PC-3 (cell line): ENCODE results near the gene BARHL1. TPM values are rescaled to one million over a fixed set of nuclear protein-coding genes. Genes with fewer than 3 reads are reported as not detected.

Experiments used
- ATAC-seq: fragments of 200-7000 bp; cut with Tn5 transposase; 2 replicates; pipeline ENCODE4 v1.9.1; 2020; ENCODE audit warnings: mild to moderate bottlenecking, moderate library complexity
- BruUV-seq: library from RNA; stranded (reverse); fragments of 400-500 nt; replicated peaks from 2 replicates; lab custom pipeline; 2021; lab: Mats Ljungman, UMichigan
- CTCF ChIA-PET: fragments of 300-600 bp; sonication (Branson Sonifier 250); formaldehyde crosslinking; loops from one replicate; lab custom pipeline; 2022; ENCODE audit warnings: antibody characterized with exemption; lab: Charles Lee
- POLR2A ChIA-PET: fragments of 300-600 bp; sonication (Branson Sonifier 250); formaldehyde crosslinking; loops from one replicate; lab custom pipeline; 2022; ENCODE audit warnings: antibody characterized with exemption; ENCODE audit not compliant: unreplicated experiment; lab: Charles Lee
- DNase-seq: peaks from one replicate; pipeline ENCODE4 v3.0.0-alpha.2; 2015
- H2AFZ ChIP-seq: fragments of 300-600 bp; sonication (generic); 2 replicates; pipeline ENCODE4 v1.6.0; 2016; ENCODE audit warnings: antibody characterized with exemption, low read length
- H3F3A ChIP-seq: fragments of 300-600 bp; sonication (generic); one replicate; pipeline ENCODE4 v1.6.0; 2017; ENCODE audit warnings: antibody characterized with exemption, low read length, control low read depth, mild to moderate bottlenecking; ENCODE audit not compliant: unreplicated experiment
- H3K27ac ChIP-seq: fragments of 300-600 bp; sonication (generic); 2 replicates; pipeline ENCODE4 v1.5.1; 2016; ENCODE audit warnings: mild to moderate bottlenecking, low read length
- H3K27me3 ChIP-seq: fragments of 300-600 bp; sonication (generic); 2 replicates; pipeline ENCODE4 v1.6.1; 2016; ENCODE audit warnings: low read length, mixed read lengths
- H3K36me3 ChIP-seq: fragments of 300-600 bp; sonication (generic); 2 replicates; pipeline ENCODE4 v1.6.1; 2016; ENCODE audit warnings: low read depth, mixed run types, low read length, mixed read lengths
- H3K4me1 ChIP-seq: fragments of 300-600 bp; sonication (generic); 2 replicates; pipeline ENCODE4 v1.5.1; 2016; ENCODE audit warnings: low read length; ENCODE audit not compliant: insufficient read depth
- H3K4me2 ChIP-seq: fragments of 300-600 bp; sonication (generic); 2 replicates; pipeline ENCODE4 v1.6.0; 2016; ENCODE audit warnings: low read length
- H3K4me3 ChIP-seq: fragments of 300-600 bp; sonication (generic); 2 replicates; pipeline ENCODE4 v1.5.1; 2016; ENCODE audit warnings: mild to moderate bottlenecking, low read length, mixed read lengths
- H3K79me2 ChIP-seq: fragments of 300-600 bp; sonication (generic); 2 replicates; pipeline ENCODE4 v1.6.1; 2017; ENCODE audit warnings: low read length, mixed read lengths
- H3K9ac ChIP-seq: fragments of 300-600 bp; sonication (generic); 2 replicates; pipeline ENCODE4 v1.6.0; 2016; ENCODE audit warnings: mild to moderate bottlenecking, low read length
- H3K9me2 ChIP-seq: fragments of 300-600 bp; sonication (generic); replicated peaks from 2 replicates; pipeline ENCODE4 v1.6.1; 2016; ENCODE audit warnings: mixed run types, low read length, mixed read lengths
- H3K9me3 ChIP-seq: fragments of 300-600 bp; sonication (generic); 2 replicates; pipeline ENCODE4 v1.6.1; 2016; ENCODE audit warnings: low read length, mixed read lengths
- H4K20me1 ChIP-seq: fragments of 300-600 bp; sonication (generic); 2 replicates; pipeline ENCODE4 v1.6.1; 2016; ENCODE audit warnings: low read length, mixed read lengths
- CTCF ChIP-seq: fragments of 300-600 bp; sonication (generic); conservative IDR thresholded peaks from 2 replicates; pipeline ENCODE4 v1.5.1; 2017; ENCODE audit warnings: antibody characterized with exemption, low read depth, mild to moderate bottlenecking, low read length
- EZH2 ChIP-seq: fragments of 300-600 bp; sonication (generic); IDR thresholded peaks from one replicate; pipeline ENCODE4 v1.6.1; 2017; ENCODE audit warnings: antibody characterized with exemption, mild to moderate bottlenecking, low read length; ENCODE audit not compliant: unreplicated experiment
- EZH2phosphoT487 ChIP-seq: fragments of 300-600 bp; sonication (generic); IDR thresholded peaks from 2 replicates; pipeline ENCODE4 v1.6.1; 2018; ENCODE audit warnings: mild to moderate bottlenecking, antibody characterized with exemption, low read length, borderline replicate concordance
- intact Hi-C: fragments of 100-400 bp; cut with micrococcal nuclease; formaldehyde crosslinking; loops from 2 replicates; pipeline ENCODE4 v1.9.0; 2023
- total RNA-seq: library from RNA; depleted of rRNA; stranded (reverse); fragments of >200 nt; gene quantifications from 2 replicates; pipeline ENCODE4 v1.2.3, GENCODE V29; 2014

BARHL1 gene
- total RNA-seq, 1 experiment from 2014 or later = not detected

GRCh38 chr9:132590318-132591182 is 8.1 kb downstream of the BARHL1 start:
- Histone ChIP-seq H3K9me2 (no peaks in the 10 kb centered on the region), H3K4me2 (no peak overlapping the region), H2AFZ (no peak overlapping the region), H3K27me3 (no peaks in the 10 kb centered on the region), H3F3A (no peaks in the 10 kb centered on the region), H3K9ac (no peak overlapping the region), H3K79me2 (no peaks in the 10 kb centered on the region), H3K36me3 (no peaks in the 10 kb centered on the region; the same call in 1 of the 2 replicates), H3K4me3 (no peak overlapping the region), H3K4me1 (no peaks in the 10 kb centered on the region), H3K9me3 (no peaks in the 10 kb centered on the region), H3K27ac (no peak overlapping the region), H4K20me1 (no peaks in the 10 kb centered on the region)
- ChIA-PET CTCF (no interaction called here), POLR2A (no interaction called here)
- no peak for DNase-seq
- BruUV-seq = no TSS peak
- TF ChIP-seq EZH2 = no peak
- TF ChIP-seq EZH2phosphoT487 = no peak
- TF ChIP-seq CTCF = no peak
- intact Hi-C loops = no loop called here
- no peak for ATAC-seq

GRCh38 chr9:132591244-132591643 is 8.8 kb downstream of the BARHL1 start:
- no peak overlapping the region for H3K27ac ChIP-seq
- ChIA-PET CTCF (no interaction called here), POLR2A (no interaction called here)
- H3K9me2 ChIP-seq = no peaks in the 10 kb centered on the region
- no peaks in the 10 kb centered on the region for H3K27me3 ChIP-seq
- H3K4me3 ChIP-seq = no peak overlapping the region
- BruUV-seq = no TSS peak
- H3F3A ChIP-seq = no peaks in the 10 kb centered on the region
- H3K9ac ChIP-seq = no peak overlapping the region
- H3K4me2 ChIP-seq = no peak overlapping the region
- ATAC-seq = no peak
- TF ChIP-seq EZH2 (no peak), EZH2phosphoT487 (no peak), CTCF (no peak)
- no peak for DNase-seq
- intact Hi-C loops = no loop called here
- no peaks in the 10 kb centered on the region for H3K9me3 ChIP-seq
- no peaks in the 10 kb centered on the region for H3K4me1 ChIP-seq
- H2AFZ ChIP-seq = no peak overlapping the region
- H3K36me3 ChIP-seq = peaks cover 4% of the 10 kb centered on the region; the same call in 1 of the 2 replicates
- H4K20me1 ChIP-seq = no peaks in the 10 kb centered on the region
- no peaks in the 10 kb centered on the region for H3K79me2 ChIP-seq

GRCh38 chr9:132591751-132592314 is 9.4 kb downstream of the BARHL1 start:
- Histone ChIP-seq H3K9me3 (no peaks in the 10 kb centered on the region), H3K4me1 (no peaks in the 10 kb centered on the region), H4K20me1 (no peaks in the 10 kb centered on the region), H2AFZ (no peak overlapping the region), H3K9ac (no peak overlapping the region), H3K9me2 (no peaks in the 10 kb centered on the region), H3F3A (no peaks in the 10 kb centered on the region), H3K27ac (no peak overlapping the region), H3K79me2 (no peaks in the 10 kb centered on the region), H3K4me2 (no peak overlapping the region), H3K36me3 (peaks cover 4% of the 10 kb centered on the region; the same call in 1 of the 2 replicates), H3K27me3 (no peaks in the 10 kb centered on the region), H3K4me3 (no peak overlapping the region)
- intact Hi-C loops = no loop called here
- POLR2A ChIA-PET = no interaction called here
- no peak for TF ChIP-seq EZH2
- CTCF ChIA-PET = no interaction called here
- no peak for DNase-seq
- no peak for ATAC-seq
- no TSS peak for BruUV-seq
